HG03196 (cell line): ENCODE results near the gene FNIP2.
"Not testable (repeated sequence)": the region's sequence is repeated elsewhere in the genome, so short reads cannot be mapped to it uniquely, and the experiment has no call there.

ENCODE experiments used
- ATAC-seq: cut with Tn5 transposase; IDR thresholded peaks from one replicate; pipeline ENCODE4 v1.9.1; 2021; ENCODE audit not compliant: unreplicated experiment

FNIP2 gene

GRCh38 chr4:158768555-158769174, at the start of gene FNIP2:
Gene FNIP2, plus strand, starts transcription at chr4:158769026. Its CDS starts 187 bp downstream, at chr4:158769213.
- peak; percentile 85 for ATAC-seq

DNA sequence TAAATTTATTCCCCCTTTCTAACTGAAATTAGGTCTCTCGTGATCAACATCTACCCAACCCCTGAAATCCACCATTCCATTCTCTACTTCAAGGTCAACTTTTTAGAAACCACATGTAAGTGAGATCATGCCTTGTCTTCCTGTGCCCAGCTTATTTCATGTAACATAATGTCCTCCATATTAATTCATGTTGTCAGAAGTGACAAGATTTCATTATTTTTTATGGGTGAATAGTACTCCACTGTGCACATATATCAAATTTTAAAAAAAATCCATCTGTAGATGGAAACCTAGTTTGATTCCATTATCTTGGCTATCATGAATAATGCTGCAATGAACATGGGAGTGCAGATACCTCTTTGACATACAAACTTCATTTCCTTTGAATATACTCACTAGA, 47.1 kb upstream of the FNIP2 start:
- no peak for ATAC-seq

DNA sequence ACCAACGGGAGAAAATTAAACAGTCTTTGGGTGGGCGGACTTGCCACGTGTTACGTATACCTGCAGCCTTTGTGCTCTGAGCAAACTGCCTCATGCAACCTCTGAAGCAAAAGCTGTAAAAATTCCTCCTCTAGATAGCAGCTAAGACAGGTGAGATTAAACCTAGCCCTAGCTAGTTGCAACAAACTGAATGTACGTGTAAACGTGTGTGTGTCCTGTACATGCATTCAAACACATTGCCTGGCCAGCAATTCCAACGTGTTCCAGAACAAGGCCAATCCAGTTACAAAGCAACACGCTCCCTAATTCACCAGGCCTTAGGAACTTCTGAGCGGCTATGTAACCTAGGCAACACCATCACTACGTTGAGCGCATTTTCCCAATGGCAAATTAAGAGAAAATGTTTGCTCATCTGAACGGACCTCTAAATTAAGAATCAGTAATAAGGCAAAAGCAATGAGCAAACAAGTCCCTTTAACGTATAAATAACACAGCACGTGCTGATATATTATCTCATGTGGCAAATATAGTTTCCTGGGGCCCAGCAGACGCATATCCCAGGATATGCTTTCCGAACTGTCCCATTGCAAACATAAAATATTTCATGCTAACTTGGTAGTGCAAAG, 46.4 kb upstream of the FNIP2 start:
- ATAC-seq = no peak

DNA sequence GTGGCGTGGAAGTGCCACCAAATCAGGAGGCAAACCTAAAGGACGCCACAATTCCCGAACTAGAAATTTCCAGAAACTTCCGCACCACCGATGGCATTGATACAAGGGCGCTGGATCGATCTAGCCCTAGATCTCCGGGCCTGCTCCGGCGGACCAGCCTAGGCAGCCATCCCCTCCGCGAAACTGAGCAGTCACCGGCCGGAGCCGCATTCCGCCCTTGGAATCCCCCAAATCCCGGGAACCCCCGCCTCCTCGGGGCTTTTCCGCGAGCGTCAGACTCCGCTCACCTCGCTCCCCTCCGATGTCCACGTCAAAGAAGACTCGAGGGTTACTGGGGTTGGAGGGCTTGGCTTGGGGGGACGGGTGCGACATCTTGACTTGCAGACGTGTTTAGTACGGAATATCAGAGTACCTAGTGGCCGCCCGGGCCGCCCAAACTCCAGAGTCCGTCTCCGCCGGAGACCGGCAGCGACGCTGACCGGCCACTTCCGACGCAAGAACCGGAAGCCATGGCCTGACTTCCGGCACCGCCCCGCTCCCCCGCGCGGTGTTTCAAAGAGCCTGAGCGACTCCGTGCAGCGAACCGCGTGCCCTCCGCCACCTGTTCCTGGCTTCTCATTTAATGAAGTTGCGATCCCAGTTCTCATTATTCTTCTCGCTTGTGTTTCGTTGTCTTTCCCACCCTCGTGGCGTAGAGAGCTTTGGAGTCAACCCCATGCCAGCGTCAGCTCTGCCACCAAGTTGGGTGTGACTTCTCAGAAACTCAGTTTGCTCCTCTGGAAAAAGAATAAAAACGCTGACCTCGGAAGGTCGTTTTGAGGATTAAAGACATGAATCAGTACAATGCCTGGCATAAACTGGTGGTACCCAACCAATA, 45.7 kb upstream of the FNIP2 start, which contains the start of gene PPID:
TSS of gene PPID (minus strand) at position 480 of the 877 bp plus-strand sequence. CDS start at position 372, 108 bp downstream.
- ATAC-seq = peak; percentile 96

- ATAC-seq = no peak
Measured at GRCh38 chr4:158724637-158725036, 44.2 kb upstream of the FNIP2 start.

DNA sequence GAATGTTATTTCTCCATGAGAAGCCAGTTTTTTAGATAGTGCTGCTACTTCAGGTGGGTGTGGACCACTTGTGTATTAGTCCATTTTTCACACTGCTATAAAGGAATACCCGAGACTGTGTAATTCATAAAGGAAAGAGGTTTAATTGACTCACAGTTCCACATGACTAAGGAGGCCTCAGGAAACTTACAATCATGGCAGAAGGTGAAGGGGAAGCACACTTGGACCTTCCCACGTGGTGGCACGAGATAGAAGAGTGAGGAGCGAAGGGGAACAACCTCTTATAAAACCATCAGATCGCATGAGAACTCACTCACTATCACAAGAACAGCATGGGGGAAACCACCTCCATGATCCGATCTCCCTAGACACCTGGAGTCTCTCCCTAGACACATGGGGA, 42.2 kb upstream of the FNIP2 start:
- ATAC-seq = no peak

- ATAC-seq = no peak
Measured at GRCh38 chr4:158728236-158728635, 40.6 kb upstream of the FNIP2 start.

GRCh38 chr4:158729716-158730559, 38.9 kb upstream of the FNIP2 start:
- peak; percentile 89 for ATAC-seq

- no peak for ATAC-seq
Measured at GRCh38 chr4:158738866-158739265, 30.0 kb upstream of the FNIP2 start.

DNA sequence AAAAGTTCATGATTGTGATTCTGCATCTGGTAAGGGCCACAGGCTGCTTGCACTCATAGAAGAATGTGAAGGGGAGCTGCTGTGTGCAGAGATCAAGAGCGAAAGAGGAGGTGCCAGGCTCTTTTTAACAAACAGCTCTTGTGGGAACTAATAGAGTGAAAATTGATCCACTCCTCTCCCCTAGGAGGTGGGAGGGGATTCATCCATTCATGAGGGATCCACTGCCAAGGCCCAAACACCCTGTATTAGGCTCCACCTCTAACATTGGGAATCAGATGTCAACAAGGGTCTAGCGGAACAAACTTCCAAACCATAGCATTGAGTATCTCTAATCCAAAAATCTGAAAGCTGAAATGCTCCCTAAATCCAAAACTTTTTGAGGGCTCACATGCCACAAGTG, 29.2 kb upstream of the FNIP2 start:
- no peak for ATAC-seq

- no peak for ATAC-seq
Measured at GRCh38 chr4:158741326-158742021, 27.4 kb upstream of the FNIP2 start.

DNA sequence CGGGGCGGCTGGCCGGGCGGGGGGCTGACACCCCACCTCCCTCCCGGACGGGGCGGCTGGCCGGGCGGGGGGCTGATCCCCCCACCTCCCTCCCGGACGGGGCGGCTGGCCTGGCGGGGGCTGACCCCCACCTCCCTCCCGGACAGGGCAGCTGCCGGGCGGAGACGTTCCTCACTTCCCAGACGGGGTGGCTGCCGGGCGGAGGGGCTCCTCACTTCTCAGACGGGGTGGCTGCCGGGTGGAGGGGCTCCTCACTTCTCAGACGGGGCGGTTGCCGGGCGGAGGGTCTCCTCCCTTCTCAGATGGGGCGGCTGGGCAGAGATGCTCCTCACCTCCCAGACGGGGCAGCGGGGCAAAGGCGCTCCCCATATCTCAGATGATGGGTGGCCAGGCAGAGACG, 22.3 kb upstream of the FNIP2 start:
- not testable (repeated sequence) for ATAC-seq

DNA sequence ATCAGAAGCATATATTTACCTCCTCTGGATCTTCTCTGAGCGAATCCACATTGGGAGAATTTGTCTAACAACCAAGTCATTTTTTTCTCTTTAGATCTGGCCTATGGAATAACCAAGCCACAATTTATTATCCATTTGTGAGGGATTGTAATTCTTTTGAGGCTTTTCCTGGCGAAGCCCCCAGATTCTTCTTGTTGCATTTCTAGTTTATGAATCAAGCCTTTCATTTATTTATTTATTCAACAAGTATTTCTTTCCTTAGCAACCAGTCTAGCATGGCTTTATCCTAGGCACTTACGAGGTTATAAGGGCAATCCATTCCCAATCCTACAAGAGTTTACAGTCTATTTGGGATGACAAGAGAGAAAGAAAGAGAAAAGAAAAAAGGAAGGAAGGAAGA, 18.4 kb upstream of the FNIP2 start:
- no peak for ATAC-seq

DNA sequence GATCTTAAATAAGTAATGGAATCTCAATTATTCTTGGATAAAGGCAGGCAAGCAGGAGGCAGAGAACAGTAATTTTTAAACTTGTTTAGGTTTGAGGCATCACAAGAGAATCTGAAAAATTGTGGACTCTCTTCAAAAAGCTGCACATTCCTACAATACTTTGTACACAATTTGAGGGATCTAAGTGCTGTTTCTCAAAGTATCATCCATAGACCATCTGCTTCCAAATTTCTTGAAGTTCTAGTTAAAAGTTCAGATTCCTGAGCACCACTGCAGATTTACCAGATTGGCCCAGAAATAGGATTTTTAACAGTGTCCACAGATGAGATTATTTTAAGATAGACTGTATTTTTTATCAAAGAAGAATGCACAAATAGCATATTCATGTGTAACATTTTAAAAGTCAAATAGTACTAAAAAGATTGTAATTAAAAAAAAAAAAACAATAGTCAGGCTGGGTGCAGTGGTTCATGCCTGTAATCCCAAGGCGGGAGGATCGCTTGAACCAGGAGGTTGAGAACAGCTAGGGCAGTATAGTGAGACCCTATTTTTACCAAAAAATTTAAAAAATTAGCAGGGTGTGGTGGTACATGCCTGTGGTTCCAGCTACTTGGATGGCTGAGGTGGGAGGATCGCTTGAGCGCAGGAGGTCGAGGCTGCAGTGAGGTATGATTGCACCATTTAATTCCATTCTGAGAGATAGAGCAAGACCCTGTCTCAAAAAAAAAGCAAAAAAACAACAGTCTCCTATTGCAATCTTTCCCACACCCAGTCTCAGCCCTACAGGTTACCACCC, 14.2 kb upstream of the FNIP2 start:
- no peak for ATAC-seq

DNA sequence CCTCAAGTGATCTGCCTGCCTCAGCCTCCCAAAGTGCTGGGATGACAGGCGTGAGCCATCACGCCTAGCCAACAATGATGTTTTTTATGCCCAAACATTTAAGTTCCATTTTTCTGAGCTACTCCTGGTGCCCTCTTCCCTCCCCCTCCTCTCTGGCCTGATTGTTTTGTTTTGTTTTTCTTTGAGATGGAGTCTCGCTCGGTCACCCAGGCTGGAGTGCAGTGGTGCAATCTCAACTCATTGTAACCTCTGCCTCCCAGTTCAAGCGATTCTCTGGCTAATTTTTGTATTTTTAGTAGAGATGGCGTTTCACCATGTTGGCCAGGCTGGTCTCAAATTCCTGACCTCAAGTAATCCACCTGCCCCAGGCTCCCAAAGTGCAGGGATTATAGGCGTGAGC, 13.0 kb upstream of the FNIP2 start:
- not testable (repeated sequence) for ATAC-seq

DNA sequence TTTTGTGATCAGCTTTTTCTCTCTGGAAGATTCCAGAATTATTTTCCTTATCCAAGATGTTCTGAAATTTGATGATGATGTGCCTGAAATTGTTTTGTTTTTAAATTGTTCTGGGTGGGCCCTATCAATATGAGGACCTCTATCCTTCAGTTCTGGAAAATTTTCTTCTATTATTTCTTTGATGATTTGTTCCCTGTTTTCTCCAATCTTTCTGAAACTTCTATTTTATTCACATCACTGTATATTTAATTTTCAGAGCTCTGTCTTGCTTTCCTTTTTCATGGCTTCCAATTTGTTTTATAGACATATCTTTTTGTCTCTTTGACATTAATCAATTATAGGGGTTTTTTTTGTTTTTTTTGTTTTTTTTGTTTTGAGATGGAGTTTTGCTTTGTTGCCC, 12.2 kb upstream of the FNIP2 start:
- no peak for ATAC-seq

GRCh38 chr4:158758142-158758541, 10.7 kb upstream of the FNIP2 start:
- no peak for ATAC-seq

DNA sequence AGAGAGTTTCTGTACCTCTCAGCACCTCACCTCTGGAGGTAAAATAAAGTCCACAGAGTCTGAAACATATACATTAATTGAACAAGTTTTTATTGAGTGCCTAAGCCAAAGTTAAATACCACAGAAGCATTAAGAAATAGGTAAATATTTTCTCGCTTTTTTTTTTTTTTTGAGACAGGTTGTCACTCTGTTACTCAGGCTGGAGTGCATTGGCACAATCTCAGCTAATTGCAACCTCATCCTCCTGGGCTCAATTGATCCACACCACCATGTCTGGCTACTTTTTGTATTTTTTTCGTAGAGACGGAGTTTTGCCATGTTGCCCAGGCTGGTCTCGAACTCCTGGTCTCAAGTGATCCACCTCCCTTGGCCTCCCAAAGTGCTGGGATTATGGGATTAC, 10.1 kb upstream of the FNIP2 start:
- no peak for ATAC-seq

DNA sequence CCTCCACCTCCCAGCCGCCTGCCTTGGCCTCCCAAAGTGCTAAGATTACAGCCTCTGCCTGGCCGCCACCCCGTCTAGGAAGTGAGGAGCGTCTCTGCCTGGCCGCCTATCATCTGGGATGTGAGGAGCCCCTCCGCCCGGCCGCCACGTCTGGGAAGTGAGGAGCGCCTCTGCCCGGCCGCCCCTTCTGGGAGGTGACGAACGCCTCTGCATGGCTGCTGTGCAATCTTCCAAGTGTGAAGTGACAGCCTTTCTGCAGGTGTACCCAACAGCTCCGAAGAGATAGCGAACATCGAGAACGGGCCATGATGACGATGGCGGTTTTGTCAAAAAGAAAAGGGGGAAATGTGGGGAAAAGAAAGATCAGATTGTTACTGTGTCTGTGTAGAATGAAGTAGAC, 9.3 kb upstream of the FNIP2 start:
- ATAC-seq = not testable (repeated sequence)

DNA sequence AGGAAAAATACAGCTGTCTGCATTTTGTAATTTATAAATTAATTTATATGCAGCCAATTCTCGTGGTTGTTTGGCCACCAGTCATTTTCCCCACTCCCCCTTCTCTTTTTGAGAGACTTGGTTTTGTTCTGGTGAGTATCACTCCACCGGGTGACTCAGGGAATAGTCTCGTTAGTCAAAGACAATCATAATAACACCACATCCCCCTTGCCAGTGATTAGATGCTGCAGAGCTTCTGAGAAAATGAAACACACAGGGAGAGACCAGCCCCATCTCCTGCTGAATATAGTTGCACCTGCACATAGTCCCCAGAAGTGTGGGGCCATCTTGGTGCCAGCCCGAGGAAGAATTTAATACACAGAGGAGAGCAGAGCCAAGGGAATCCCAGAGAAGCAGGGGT, 8.0 kb upstream of the FNIP2 start:
- no peak for ATAC-seq
